OCI-LY7 (cell line): ENCODE results near the gene GALNT2.

Experiments used
- CTCF ChIP-seq: fragments of 200-600 bp; sonication (generic); conservative IDR thresholded peaks from 2 replicates; pipeline ENCODE4 v1.5.1; 2014; ENCODE audit warnings: mild to moderate bottlenecking, antibody characterized with exemption, low read length, moderate library complexity, mixed read lengths
- EZH2phosphoT487 ChIP-seq: fragments of 200-600 bp; sonication (generic); IDR thresholded peaks from 2 replicates; pipeline ENCODE4 v1.6.1; 2018; ENCODE audit warnings: low read depth, borderline replicate concordance, mild to moderate bottlenecking, mixed run types, antibody characterized with exemption, low read length, moderate library complexity, mixed read lengths

DNA sequence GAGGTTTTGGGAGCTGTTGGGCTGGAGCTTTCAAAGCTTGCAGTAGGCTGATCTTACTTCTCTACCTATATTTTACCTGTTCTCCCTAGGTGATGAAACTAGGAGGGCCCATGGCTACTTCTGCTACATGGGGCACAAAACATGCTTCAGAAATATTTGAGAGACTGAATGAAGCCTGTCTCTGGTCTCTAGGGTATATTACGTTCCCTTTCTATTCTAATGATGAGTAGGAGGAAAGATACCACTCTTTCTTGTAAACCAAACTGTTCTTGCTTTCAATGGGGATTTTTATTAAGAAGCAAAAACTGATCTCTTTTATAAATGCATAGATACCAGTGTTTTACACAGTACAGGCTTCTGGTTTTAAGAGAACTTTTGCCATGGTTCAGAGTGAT is 103.1 kb downstream of the GALNT2 start:
- TF ChIP-seq CTCF (no peak), EZH2phosphoT487 (no peak)
